Measurements from ENCODE around the gene CPNE8. TPM values are rescaled to one million over a fixed set of nuclear protein-coding genes. Genes with fewer than 3 reads are reported as not detected.

Gene CPNE8
- total RNA-seq, 4 donors from 2014 or later: 3.8 to 7.0 (median 4.6) TPM

- intact Hi-C loops (cut with DNase I; ENCODE audit: low total_unique reads) (no loop called here), in situ Hi-C loops (cut with MboI; ENCODE audit: low sequenced_read_pairs in 4 of 4) (no loop called here)
- H3K4me3 ChIP-seq: no peak overlapping the region
- H3K27me3 ChIP-seq: no peaks in the 10 kb centered on the region
- no peaks in the 10 kb centered on the region for H3K9me3 ChIP-seq
- no peak overlapping the region for H3K27ac ChIP-seq
- ATAC-seq (no peak), DNase-seq (no peak)
- H3K36me3 ChIP-seq: no peaks in the 10 kb centered on the region
- no peaks in the 10 kb centered on the region for H3K4me1 ChIP-seq
- TF ChIP-seq POLR2A (IDR thresholded peaks at IDR 0.05) (no peak), CTCF (IDR thresholded peaks at IDR 0.05 in 4 of 5, conservative IDR thresholded peaks at IDR 0.05 in 1 of 5) (no peak)
Observed at GRCh38 chr12:38817942-38818341, 87.4 kb downstream of the CPNE8 start.

GRCh38 chr12:38813923-38814322 lies 91.5 kb downstream of the CPNE8 start:
- DNase-seq: no peak
- H3K36me3 ChIP-seq: no peaks in the 10 kb centered on the region
- no peaks in the 10 kb centered on the region for H3K4me1 ChIP-seq
- intact Hi-C loops (cut with DNase I; ENCODE audit: low total_unique reads) (no loop called here), in situ Hi-C loops (cut with MboI; ENCODE audit: low sequenced_read_pairs in 4 of 4) (no loop called here)
- TF ChIP-seq CTCF (IDR thresholded peaks at IDR 0.05 in 4 of 5, conservative IDR thresholded peaks at IDR 0.05 in 1 of 5) (no peak), POLR2A (IDR thresholded peaks at IDR 0.05) (no peak)
- H3K27ac ChIP-seq: no peak overlapping the region
- H3K4me3 ChIP-seq: no peak overlapping the region
- no peaks in the 10 kb centered on the region for H3K9me3 ChIP-seq
- no peaks in the 10 kb centered on the region for H3K27me3 ChIP-seq
- no peak for ATAC-seq

- Histone ChIP-seq H3K27ac (no peak overlapping the region), H3K27me3 (no peaks in the 10 kb centered on the region), H3K36me3 (no peaks in the 10 kb centered on the region), H3K4me1 (no peaks in the 10 kb centered on the region), H3K4me3 (no peak overlapping the region), H3K9me3 (no peaks in the 10 kb centered on the region)
- intact Hi-C loops (cut with DNase I; ENCODE audit: low total_unique reads) (no loop called here), in situ Hi-C loops (cut with MboI; ENCODE audit: low sequenced_read_pairs in 4 of 4) (no loop called here)
- ATAC-seq (no peak), DNase-seq (no peak)
- no peak for TF ChIP-seq POLR2A (IDR thresholded peaks at IDR 0.05)
- no peak for TF ChIP-seq CTCF (IDR thresholded peaks at IDR 0.05 in 4 of 5, conservative IDR thresholded peaks at IDR 0.05 in 1 of 5)
Observed at GRCh38 chr12:38811814-38812356, 93.5 kb downstream of the CPNE8 start.

GRCh38 chr12:38809832-38810231 lies 95.6 kb downstream of the CPNE8 start:
- ATAC-seq (no peak), DNase-seq (no peak)
- no peaks in the 10 kb centered on the region for H3K27me3 ChIP-seq
- no peaks in the 10 kb centered on the region for H3K36me3 ChIP-seq
- no peak overlapping the region for H3K4me3 ChIP-seq
- no peaks in the 10 kb centered on the region for H3K9me3 ChIP-seq
- intact Hi-C loops (cut with DNase I; ENCODE audit: low total_unique reads) (no loop called here), in situ Hi-C loops (cut with MboI; ENCODE audit: low sequenced_read_pairs in 4 of 4) (no loop called here)
- no peak for TF ChIP-seq CTCF (IDR thresholded peaks at IDR 0.05 in 4 of 5, conservative IDR thresholded peaks at IDR 0.05 in 1 of 5)
- no peak for TF ChIP-seq POLR2A (IDR thresholded peaks at IDR 0.05)
- H3K27ac ChIP-seq: no peak overlapping the region
- no peaks in the 10 kb centered on the region for H3K4me1 ChIP-seq

- in situ Hi-C loops (cut with MboI; ENCODE audit: low sequenced_read_pairs in 4 of 4): no loop called here
- TF ChIP-seq CTCF (IDR thresholded peaks at IDR 0.05 in 4 of 5, conservative IDR thresholded peaks at IDR 0.05 in 1 of 5) (no peak), POLR2A (IDR thresholded peaks at IDR 0.05) (no peak)
- no peak for ATAC-seq
- H3K9me3 ChIP-seq: no peaks in the 10 kb centered on the region
- intact Hi-C loops (cut with DNase I; ENCODE audit: low total_unique reads): no loop called here
- no peak for DNase-seq
- H3K27me3 ChIP-seq: no peaks in the 10 kb centered on the region
- no peaks in the 10 kb centered on the region for H3K4me1 ChIP-seq
- no peak overlapping the region for H3K27ac ChIP-seq
- H3K36me3 ChIP-seq: no peaks in the 10 kb centered on the region
- no peak overlapping the region for H3K4me3 ChIP-seq
Observed at GRCh38 chr12:38788106-38788505, 117.3 kb downstream of the CPNE8 start.
